B cell (primary cell): ENCODE data around the gene APOB. TPM values are rescaled to one million over a fixed set of nuclear protein-coding genes. Genes with fewer than 3 reads are reported as not detected.

ENCODE experiments used
- ATAC-seq: fragments of 200-7000 bp; cut with Tn5 transposase; one replicate; pipeline ENCODE4 v1.10.0; 2021; ENCODE audit warnings: low read depth, mild to moderate bottlenecking, moderate number of reproducible peaks, moderate library complexity
- CTCF ChIA-PET: fragments of 350-600 bp; sonication (Branson Sonifier 250); formaldehyde crosslinking; loops from one replicate; lab custom pipeline; 2021; ENCODE audit warnings: antibody characterized with exemption, inconsistent platforms; lab: Charles Lee
- POLR2A ChIA-PET: fragments of 350-600 bp; sonication (Branson Sonifier 250); formaldehyde crosslinking; loops from one replicate; lab custom pipeline; 2021; ENCODE audit warnings: antibody characterized with exemption; lab: Charles Lee
- DNase-seq: peaks from one replicate; pipeline ENCODE4 v3.0.0; 2013
- H2AFZ ChIP-seq: 2 replicates; pipeline ENCODE4 v1.6.1; 2012; ENCODE audit warnings: mild to moderate bottlenecking, low read depth, low read length; ENCODE audit not compliant: insufficient read depth, poor library complexity, severe bottlenecking
- H3K27ac ChIP-seq, 2 donors: 1 replicate in 1 of 2; 2 replicates in 1 of 2; pipeline ENCODE4 v1.5.1; 2012 to 2013; ENCODE audit warnings: low read length in 2 of 2, mild to moderate bottlenecking in 2 of 2, moderate library complexity in 1 of 2
- H3K27me3 ChIP-seq, 4 experiments: fragments of 200-600 bp in 1 of 4; sonication (generic) in 1 of 4; replicated peaks in 1 of 4; 1 replicate in 2 of 4; 2 replicates in 2 of 4; pipeline versions ENCODE4 v1.6.1 to v1.7.0; 2013 to 2016; ENCODE audit warnings: low read length in 3 of 4, mild to moderate bottlenecking in 2 of 4, mixed read lengths in 1 of 4, moderate library complexity in 1 of 4; ENCODE audit not compliant: insufficient read depth in 4 of 4, control insufficient read depth in 3 of 4; ENCODE audit errors: control extremely low read depth in 1 of 4
- H3K36me3 ChIP-seq, 2 experiments: replicated peaks in 1 of 2; 1 replicate in 1 of 2; 2 replicates in 1 of 2; pipeline versions ENCODE4 v1.6.1 to v1.7.1; 2013; ENCODE audit warnings: low read length in 1 of 2; ENCODE audit not compliant: insufficient read depth in 2 of 2, control insufficient read depth in 1 of 2; ENCODE audit errors: control extremely low read depth in 1 of 2, extremely low read depth in 1 of 2
- H3K4me1 ChIP-seq, 2 donors: fragments of 200-600 bp in 1 of 2; sonication (generic) in 1 of 2; 1 replicate in 1 of 2; 2 replicates in 1 of 2; pipeline versions ENCODE4 v1.5.1 to v1.6.1; 2013 to 2017; ENCODE audit warnings: low read length in 2 of 2; ENCODE audit not compliant: control insufficient read depth in 2 of 2, insufficient read depth in 2 of 2
- H3K4me2 ChIP-seq: replicated peaks from 2 replicates; pipeline ENCODE3; 2012; ENCODE audit warnings: mild to moderate bottlenecking, low read depth, low read length; ENCODE audit not compliant: poor library complexity, severe bottlenecking
- H3K4me3 ChIP-seq, 5 experiments: fragments of 200-600 bp in 1 of 5; sonication (generic) in 1 of 5; 1 replicate in 3 of 5; 2 replicates in 2 of 5; pipeline versions ENCODE4 v1.5.1 to v1.7.0; 2011 to 2016; ENCODE audit warnings: low read length in 4 of 5, mild to moderate bottlenecking in 4 of 5, low read depth in 2 of 5, control low read depth in 1 of 5, moderate library complexity in 1 of 5; ENCODE audit not compliant: insufficient read depth in 1 of 5; ENCODE audit errors: control extremely low read depth in 1 of 5, extremely low read depth in 1 of 5
- H3K79me2 ChIP-seq: fragments of 200-600 bp; sonication (generic); one replicate; pipeline ENCODE4 v1.6.0; 2016; ENCODE audit warnings: low read length; ENCODE audit not compliant: control insufficient read depth, insufficient read depth
- H3K9ac ChIP-seq: fragments of 200-600 bp; sonication (generic); 2 replicates; pipeline ENCODE4 v1.6.1; 2017; ENCODE audit warnings: mild to moderate bottlenecking, low read length, moderate library complexity
- H3K9me3 ChIP-seq, 3 donors: one replicate each; pipeline versions ENCODE4 v1.6.1 to v1.7.1; 2013; ENCODE audit warnings: low read length in 2 of 3; ENCODE audit not compliant: control insufficient read depth in 2 of 3, insufficient read depth in 1 of 3; ENCODE audit errors: control extremely low read depth in 1 of 3
- H4K20me1 ChIP-seq: 2 replicates; pipeline ENCODE4 v1.6.0; 2012; ENCODE audit warnings: mild to moderate bottlenecking, low read length; ENCODE audit not compliant: insufficient read depth, control insufficient read depth, poor library complexity, severe bottlenecking
- H3K27ac Mint-ChIP-seq: one replicate; pipeline ENCODE4 v1.8.0; 2021; ENCODE audit warnings: mixed read lengths
- H3K27me3 Mint-ChIP-seq: one replicate; pipeline ENCODE4 v1.8.0; 2021; ENCODE audit warnings: mixed read lengths
- H3K4me1 Mint-ChIP-seq: one replicate; pipeline ENCODE4 v1.8.0; 2021; ENCODE audit warnings: mixed read lengths
- H3K4me3 Mint-ChIP-seq: one replicate; pipeline ENCODE4 v1.8.0; 2021; ENCODE audit warnings: mixed read lengths
- H3K9me3 Mint-ChIP-seq: one replicate; pipeline ENCODE4 v1.8.0; 2022; ENCODE audit warnings: mixed read lengths; ENCODE audit not compliant: insufficient read depth
- EZH2 ChIP-seq: IDR thresholded peaks from 2 replicates; pipeline ENCODE4 v1.6.1; 2012; ENCODE audit warnings: borderline replicate concordance, low read depth, mild to moderate bottlenecking, moderate library complexity, low read length; ENCODE audit not compliant: insufficient read depth, poor library complexity, severe bottlenecking
- WGBS: methylation state at CpG from one replicate; pipeline ENCODE4 v1.1.5; 2013; ENCODE audit warnings: missing lambda C conversion rate; ENCODE audit not compliant: insufficient coverage; 5-methylcytosine and 5-hydroxymethylcytosine counted together
- intact Hi-C: fragments of 100-400 bp; cut with micrococcal nuclease; formaldehyde crosslinking; loops from one replicate; pipeline ENCODE4 v1.10.0; 2022
- polyA plus RNA-seq: library from polyadenylated mRNA; depleted of rRNA; stranded (reverse); fragments of >200 nt; gene quantifications from 2 replicates; pipeline ENCODE4 v1.2.3, GENCODE V29; 2012
- total RNA-seq, 2 donors: library from RNA; stranded (reverse); fragments of 120-200 nt in 1 of 2; gene quantifications; 1 replicate in 1 of 2; 2 replicates in 1 of 2; pipeline versions ENCODE4 v1.2.3 to v1.2.4, GENCODE V29; 2013 to 2022
- TF ChIP-seq, protein P1 (sequence below): fragments of 200-600 bp; IDR thresholded peaks from one replicate; pipeline ENCODE4 v1.8.0; 2022; ENCODE audit warnings: antibody characterized with exemption, mild to moderate bottlenecking

Gene APOB
- total and polyA plus RNA-seq, 2 donors (not counting 1 experiment from before 2014, with no cell fraction given) = not detected

DNA sequence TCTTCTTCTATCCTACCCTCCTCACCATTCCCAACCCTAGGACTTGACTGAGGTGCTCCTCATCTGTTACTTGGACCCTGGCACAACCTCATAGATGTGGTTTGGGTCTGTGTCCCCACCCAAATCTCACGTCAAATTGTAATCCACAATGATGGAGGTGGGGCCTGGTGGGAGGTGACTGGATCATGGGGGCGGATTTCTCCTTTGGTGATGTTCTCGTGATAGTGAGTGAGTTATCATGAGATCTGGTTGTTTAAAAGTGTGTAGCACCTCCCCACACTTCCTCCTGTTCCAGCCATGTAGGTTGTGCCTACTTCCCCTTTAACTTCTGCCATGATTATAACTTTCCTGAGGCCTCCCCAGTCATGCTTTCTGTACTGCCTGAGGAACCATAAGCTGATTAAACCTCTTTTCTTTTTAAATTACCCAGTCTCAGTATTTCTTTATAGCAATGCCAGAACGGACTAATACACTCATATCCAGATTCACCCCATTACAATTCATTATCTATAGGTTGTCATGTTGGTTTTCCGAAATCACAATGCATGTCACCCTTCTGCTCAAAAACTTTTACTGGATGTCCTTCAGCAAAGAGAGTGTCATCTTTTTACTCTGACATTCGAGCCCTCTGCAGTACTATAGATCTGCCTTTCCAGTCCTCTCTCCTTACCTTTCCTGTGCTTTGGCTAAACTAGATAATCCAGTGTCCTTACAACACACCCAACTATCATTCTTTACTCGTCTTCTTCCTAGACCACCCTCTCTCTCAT lies 45.7 kb downstream of the APOB start:
- Mint-ChIP-seq H3K9me3 (no peaks in the 10 kb centered on the region), H3K27ac (no peak overlapping the region), H3K27me3 (peaks cover 6% of the 10 kb centered on the region), H3K4me1 (no peaks in the 10 kb centered on the region), H3K4me3 (no peak overlapping the region)
- H3K4me1 ChIP-seq = no peaks in the 10 kb centered on the region
- TF ChIP-seq EZH2 = no peak
- TF ChIP-seq, protein P1, sequence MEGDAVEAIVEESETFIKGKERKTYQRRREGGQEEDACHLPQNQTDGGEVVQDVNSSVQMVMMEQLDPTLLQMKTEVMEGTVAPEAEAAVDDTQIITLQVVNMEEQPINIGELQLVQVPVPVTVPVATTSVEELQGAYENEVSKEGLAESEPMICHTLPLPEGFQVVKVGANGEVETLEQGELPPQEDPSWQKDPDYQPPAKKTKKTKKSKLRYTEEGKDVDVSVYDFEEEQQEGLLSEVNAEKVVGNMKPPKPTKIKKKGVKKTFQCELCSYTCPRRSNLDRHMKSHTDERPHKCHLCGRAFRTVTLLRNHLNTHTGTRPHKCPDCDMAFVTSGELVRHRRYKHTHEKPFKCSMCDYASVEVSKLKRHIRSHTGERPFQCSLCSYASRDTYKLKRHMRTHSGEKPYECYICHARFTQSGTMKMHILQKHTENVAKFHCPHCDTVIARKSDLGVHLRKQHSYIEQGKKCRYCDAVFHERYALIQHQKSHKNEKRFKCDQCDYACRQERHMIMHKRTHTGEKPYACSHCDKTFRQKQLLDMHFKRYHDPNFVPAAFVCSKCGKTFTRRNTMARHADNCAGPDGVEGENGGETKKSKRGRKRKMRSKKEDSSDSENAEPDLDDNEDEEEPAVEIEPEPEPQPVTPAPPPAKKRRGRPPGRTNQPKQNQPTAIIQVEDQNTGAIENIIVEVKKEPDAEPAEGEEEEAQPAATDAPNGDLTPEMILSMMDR = no peak
- no peak overlapping the region for H3K9ac ChIP-seq
- no peak overlapping the region for H2AFZ ChIP-seq
- ATAC-seq (no peak), DNase-seq (no peak)
- no peaks in the 10 kb centered on the region for H3K36me3 ChIP-seq
- ChIA-PET CTCF (no interaction called here), POLR2A (no interaction called here)
- no peak overlapping the region for H3K27ac ChIP-seq
- peaks cover 0 to 5% (median 0%) of the 10 kb centered on the region in 4 experiments for H3K27me3 ChIP-seq
- H3K4me2 ChIP-seq = no peak overlapping the region
- no peaks in the 10 kb centered on the region for H3K79me2 ChIP-seq
- no peaks in the 10 kb centered on the region for H3K9me3 ChIP-seq
- WGBS = 73% methylated on average over 2 of the region's 7 CpGs
- H4K20me1 ChIP-seq = no peaks in the 10 kb centered on the region
- intact Hi-C loops = no loop called here
- H3K4me3 ChIP-seq = no peak overlapping the region

DNA sequence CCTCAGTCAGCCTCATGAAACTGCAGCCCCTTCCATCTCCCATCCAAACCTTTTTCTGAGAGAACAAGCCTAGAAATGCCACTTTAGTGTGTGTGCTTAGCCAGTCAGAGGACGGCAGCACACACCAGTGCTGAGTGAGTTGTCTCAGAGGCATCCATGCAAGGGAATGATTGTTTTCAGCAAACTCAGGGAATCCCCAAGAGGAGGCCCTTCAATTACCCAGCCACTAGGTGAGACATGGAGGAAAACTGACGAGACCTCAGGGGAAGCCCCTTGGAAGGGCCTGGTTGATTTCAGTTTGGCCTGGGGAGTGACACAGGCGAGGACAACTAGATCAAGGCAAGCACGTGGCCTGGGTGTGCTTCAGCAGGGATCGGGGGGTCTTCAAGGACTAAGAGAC lies 49.7 kb downstream of the APOB start:
- H2AFZ ChIP-seq = no peak overlapping the region
- no peaks in the 10 kb centered on the region for H3K4me1 ChIP-seq
- no peaks in the 10 kb centered on the region for H3K79me2 ChIP-seq
- H3K4me2 ChIP-seq = no peak overlapping the region
- WGBS = 79% methylated on average over 5 of the region's 5 CpGs
- H3K9ac ChIP-seq = no peak overlapping the region
- H3K4me3 ChIP-seq = no peak overlapping the region
- H3K27ac ChIP-seq = no peak overlapping the region
- ChIA-PET CTCF (no interaction called here), POLR2A (no interaction called here)
- H3K27ac Mint-ChIP-seq = no peak overlapping the region
- no peaks in the 10 kb centered on the region for H3K4me1 Mint-ChIP-seq
- no peaks in the 10 kb centered on the region for H4K20me1 ChIP-seq
- peaks cover 5% of the 10 kb centered on the region for H3K27me3 Mint-ChIP-seq
- intact Hi-C loops = no loop called here
- ATAC-seq = no peak
- TF ChIP-seq, protein P1 = no peak
- no peak for TF ChIP-seq EZH2
- no peak overlapping the region for H3K4me3 Mint-ChIP-seq
- no peak for DNase-seq
- H3K9me3 ChIP-seq = peaks cover 0 to 5% (median 0%) of the 10 kb centered on the region in 3 donors
- H3K36me3 ChIP-seq = no peaks in the 10 kb centered on the region
- no peaks in the 10 kb centered on the region for H3K9me3 Mint-ChIP-seq
- H3K27me3 ChIP-seq = no peaks in the 10 kb centered on the region
